ENCODE results near the gene RSPH1. TPM values are rescaled to one million over a fixed set of nuclear protein-coding genes. Genes with fewer than 3 reads are reported as not detected.

The RSPH1 gene
- total RNA-seq, 1 donor from 2014 or later = 0.29 TPM

GRCh38 chr21:42459546-42460215, 36.3 kb downstream of the RSPH1 start:
- DNase-seq (ENCODE audit: low read depth) = no peak
- TF ChIP-seq, protein P1, sequence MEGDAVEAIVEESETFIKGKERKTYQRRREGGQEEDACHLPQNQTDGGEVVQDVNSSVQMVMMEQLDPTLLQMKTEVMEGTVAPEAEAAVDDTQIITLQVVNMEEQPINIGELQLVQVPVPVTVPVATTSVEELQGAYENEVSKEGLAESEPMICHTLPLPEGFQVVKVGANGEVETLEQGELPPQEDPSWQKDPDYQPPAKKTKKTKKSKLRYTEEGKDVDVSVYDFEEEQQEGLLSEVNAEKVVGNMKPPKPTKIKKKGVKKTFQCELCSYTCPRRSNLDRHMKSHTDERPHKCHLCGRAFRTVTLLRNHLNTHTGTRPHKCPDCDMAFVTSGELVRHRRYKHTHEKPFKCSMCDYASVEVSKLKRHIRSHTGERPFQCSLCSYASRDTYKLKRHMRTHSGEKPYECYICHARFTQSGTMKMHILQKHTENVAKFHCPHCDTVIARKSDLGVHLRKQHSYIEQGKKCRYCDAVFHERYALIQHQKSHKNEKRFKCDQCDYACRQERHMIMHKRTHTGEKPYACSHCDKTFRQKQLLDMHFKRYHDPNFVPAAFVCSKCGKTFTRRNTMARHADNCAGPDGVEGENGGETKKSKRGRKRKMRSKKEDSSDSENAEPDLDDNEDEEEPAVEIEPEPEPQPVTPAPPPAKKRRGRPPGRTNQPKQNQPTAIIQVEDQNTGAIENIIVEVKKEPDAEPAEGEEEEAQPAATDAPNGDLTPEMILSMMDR (IDR thresholded peaks at IDR 0.05; ENCODE audit: insufficient read depth, low read length, poor library complexity, severe bottlenecking) = no peak
- Histone ChIP-seq H3K27me3 (ENCODE audit: control insufficient read depth, insufficient read depth, low read length) (peaks cover 3% of the 10 kb centered on the region), H3K36me3 (ENCODE audit: control insufficient read depth, insufficient read depth, low read length) (no peaks in the 10 kb centered on the region), H3K4me3 (ENCODE audit: low read depth, low read length) (no peak overlapping the region)

DNA sequence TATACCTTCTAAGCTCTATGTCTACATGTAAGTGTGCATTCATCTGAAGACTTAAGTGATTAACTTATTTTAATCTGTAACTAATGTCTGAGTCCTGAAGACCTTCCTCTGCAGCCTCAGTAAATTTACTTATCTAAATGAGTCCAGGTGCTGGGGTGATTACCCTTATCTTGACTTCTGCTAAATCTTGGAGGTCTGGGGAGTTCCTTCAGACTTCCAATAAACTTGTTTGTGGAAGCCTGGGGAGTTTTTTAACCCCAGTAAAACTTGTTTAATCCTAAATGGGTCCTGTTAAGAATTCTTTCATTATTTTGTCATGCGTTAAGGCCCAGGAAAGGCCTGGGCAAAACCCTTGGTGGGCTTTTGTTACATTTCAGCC, 37.0 kb downstream of the RSPH1 start:
- DNase-seq (ENCODE audit: low read depth) = no peak
- TF ChIP-seq, protein P1 (IDR thresholded peaks at IDR 0.05; ENCODE audit: insufficient read depth, low read length, poor library complexity, severe bottlenecking) = no peak
- H3K4me3 ChIP-seq (ENCODE audit: low read depth, low read length) = no peak overlapping the region
- H3K27me3 ChIP-seq (ENCODE audit: control insufficient read depth, insufficient read depth, low read length) = peaks cover 3% of the 10 kb centered on the region
- no peaks in the 10 kb centered on the region for H3K36me3 ChIP-seq (ENCODE audit: control insufficient read depth, insufficient read depth, low read length)

GRCh38 chr21:42456457-42456856, 39.6 kb downstream of the RSPH1 start:
- no peaks in the 10 kb centered on the region for H3K36me3 ChIP-seq (ENCODE audit: control insufficient read depth, insufficient read depth, low read length)
- no peak for DNase-seq (ENCODE audit: low read depth)
- peaks cover 12% of the 10 kb centered on the region for H3K27me3 ChIP-seq (ENCODE audit: control insufficient read depth, insufficient read depth, low read length)
- TF ChIP-seq, protein P1 (IDR thresholded peaks at IDR 0.05; ENCODE audit: insufficient read depth, low read length, poor library complexity, severe bottlenecking) = no peak
- no peak overlapping the region for H3K4me3 ChIP-seq (ENCODE audit: low read depth, low read length)

GRCh38 chr21:42455754-42456440, 40.1 kb downstream of the RSPH1 start:
- TF ChIP-seq, protein P1 (IDR thresholded peaks at IDR 0.05; ENCODE audit: insufficient read depth, low read length, poor library complexity, severe bottlenecking) = no peak
- no peak overlapping the region for H3K4me3 ChIP-seq (ENCODE audit: low read depth, low read length)
- no peak for DNase-seq (ENCODE audit: low read depth)
- peaks cover 12% of the 10 kb centered on the region for H3K27me3 ChIP-seq (ENCODE audit: control insufficient read depth, insufficient read depth, low read length)
- no peaks in the 10 kb centered on the region for H3K36me3 ChIP-seq (ENCODE audit: control insufficient read depth, insufficient read depth, low read length)

GRCh38 chr21:42455196-42455595, 40.8 kb downstream of the RSPH1 start:
- TF ChIP-seq, protein P1 (IDR thresholded peaks at IDR 0.05; ENCODE audit: insufficient read depth, low read length, poor library complexity, severe bottlenecking) = no peak
- H3K36me3 ChIP-seq (ENCODE audit: control insufficient read depth, insufficient read depth, low read length) = no peaks in the 10 kb centered on the region
- no peak overlapping the region for H3K4me3 ChIP-seq (ENCODE audit: low read depth, low read length)
- peaks cover 12% of the 10 kb centered on the region for H3K27me3 ChIP-seq (ENCODE audit: control insufficient read depth, insufficient read depth, low read length)
- DNase-seq (ENCODE audit: low read depth) = no peak

All from kidney epithelial cell (primary cell).